ENCODE results near the gene LYRM9.

The LYRM9 gene

GRCh38 chr17:27895940-27896535 is 2.9 kb upstream of the LYRM9 start:
- DNase-seq (ENCODE audit: low spot score): no peak

DNA sequence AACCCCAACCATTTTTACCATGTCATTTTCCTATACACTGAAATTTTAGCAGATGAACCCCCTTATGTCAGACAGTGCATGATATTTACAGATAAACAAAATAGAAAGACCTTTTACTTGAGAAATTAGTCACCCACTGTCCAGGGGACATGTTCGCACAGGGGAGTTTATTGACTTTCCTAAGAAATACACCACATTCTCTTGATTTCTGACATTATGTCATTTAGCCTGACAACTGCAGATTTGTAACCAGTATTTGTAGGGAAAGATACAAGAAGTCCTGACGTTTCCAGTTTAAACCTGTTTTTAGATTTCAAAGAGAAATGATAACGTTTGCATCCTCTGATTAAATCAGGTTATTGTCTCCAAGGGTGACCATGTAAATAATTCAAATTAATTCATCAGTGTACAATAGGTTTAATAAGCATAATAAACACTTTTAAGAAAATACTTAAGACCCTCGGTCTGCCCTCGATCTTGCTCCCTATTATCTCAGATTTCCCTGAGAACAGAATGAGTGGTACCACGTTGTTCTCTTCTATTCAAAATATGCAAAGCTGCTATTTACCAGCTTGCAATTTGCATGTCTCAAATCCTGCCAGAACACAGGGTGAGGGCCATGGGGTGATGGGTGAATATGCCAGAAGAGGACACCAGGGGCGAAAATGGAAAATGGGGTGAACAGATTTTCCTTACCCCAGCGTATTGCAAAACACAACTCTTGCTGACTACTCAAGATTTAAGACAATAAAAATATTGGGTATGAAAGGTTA is 2.1 kb upstream of the LYRM9 start:
- TF ChIP-seq, protein P1, sequence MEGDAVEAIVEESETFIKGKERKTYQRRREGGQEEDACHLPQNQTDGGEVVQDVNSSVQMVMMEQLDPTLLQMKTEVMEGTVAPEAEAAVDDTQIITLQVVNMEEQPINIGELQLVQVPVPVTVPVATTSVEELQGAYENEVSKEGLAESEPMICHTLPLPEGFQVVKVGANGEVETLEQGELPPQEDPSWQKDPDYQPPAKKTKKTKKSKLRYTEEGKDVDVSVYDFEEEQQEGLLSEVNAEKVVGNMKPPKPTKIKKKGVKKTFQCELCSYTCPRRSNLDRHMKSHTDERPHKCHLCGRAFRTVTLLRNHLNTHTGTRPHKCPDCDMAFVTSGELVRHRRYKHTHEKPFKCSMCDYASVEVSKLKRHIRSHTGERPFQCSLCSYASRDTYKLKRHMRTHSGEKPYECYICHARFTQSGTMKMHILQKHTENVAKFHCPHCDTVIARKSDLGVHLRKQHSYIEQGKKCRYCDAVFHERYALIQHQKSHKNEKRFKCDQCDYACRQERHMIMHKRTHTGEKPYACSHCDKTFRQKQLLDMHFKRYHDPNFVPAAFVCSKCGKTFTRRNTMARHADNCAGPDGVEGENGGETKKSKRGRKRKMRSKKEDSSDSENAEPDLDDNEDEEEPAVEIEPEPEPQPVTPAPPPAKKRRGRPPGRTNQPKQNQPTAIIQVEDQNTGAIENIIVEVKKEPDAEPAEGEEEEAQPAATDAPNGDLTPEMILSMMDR (IDR thresholded peaks at IDR 0.05; ENCODE audit: extremely low read depth, missing control alignments): no peak
- no peak for DNase-seq (ENCODE audit: low spot score)

More at GRCh38 chr17:27895940-27896535, 2.9 kb upstream of the LYRM9 start:
- TF ChIP-seq, protein P1 (IDR thresholded peaks at IDR 0.05; ENCODE audit: extremely low read depth, missing control alignments): no peak

GRCh38 chr17:27893841-27894503 is 807 bp upstream of the LYRM9 start:
- TF ChIP-seq, protein P1 (IDR thresholded peaks at IDR 0.05; ENCODE audit: extremely low read depth, missing control alignments): no peak
- no peak for DNase-seq (ENCODE audit: low spot score)

DNA sequence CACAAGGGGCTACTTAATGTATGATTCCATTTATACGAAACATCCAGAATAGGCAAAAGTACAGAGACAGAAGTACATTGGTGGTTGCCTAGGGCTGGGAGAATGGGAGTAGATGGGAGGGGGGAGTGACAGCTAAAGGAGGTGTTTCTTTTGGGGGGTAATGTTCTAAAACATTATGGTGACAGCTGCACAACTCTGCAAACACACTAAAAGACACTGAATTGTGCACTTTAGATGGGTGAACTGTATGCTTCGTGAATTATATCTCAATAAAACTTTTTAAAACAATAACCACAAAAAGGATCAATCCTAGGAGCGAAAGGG is 661 bp downstream of the LYRM9 start:
- DNase-seq (ENCODE audit: low spot score): no peak
- TF ChIP-seq, protein P1 (IDR thresholded peaks at IDR 0.05; ENCODE audit: extremely low read depth, missing control alignments): no peak

GRCh38 chr17:27891841-27892240 is 1.3 kb downstream of the LYRM9 start:
- TF ChIP-seq, protein P1 (IDR thresholded peaks at IDR 0.05; ENCODE audit: extremely low read depth, missing control alignments): no peak

GRCh38 chr17:27889711-27890251 is 3.4 kb downstream of the LYRM9 start:
- TF ChIP-seq, protein P1 (IDR thresholded peaks at IDR 0.05; ENCODE audit: extremely low read depth, missing control alignments): no peak
- no peak for DNase-seq (ENCODE audit: low spot score)

More at GRCh38 chr17:27891841-27892240, 1.3 kb downstream of the LYRM9 start:
- no peak for DNase-seq (ENCODE audit: low spot score)

DNA sequence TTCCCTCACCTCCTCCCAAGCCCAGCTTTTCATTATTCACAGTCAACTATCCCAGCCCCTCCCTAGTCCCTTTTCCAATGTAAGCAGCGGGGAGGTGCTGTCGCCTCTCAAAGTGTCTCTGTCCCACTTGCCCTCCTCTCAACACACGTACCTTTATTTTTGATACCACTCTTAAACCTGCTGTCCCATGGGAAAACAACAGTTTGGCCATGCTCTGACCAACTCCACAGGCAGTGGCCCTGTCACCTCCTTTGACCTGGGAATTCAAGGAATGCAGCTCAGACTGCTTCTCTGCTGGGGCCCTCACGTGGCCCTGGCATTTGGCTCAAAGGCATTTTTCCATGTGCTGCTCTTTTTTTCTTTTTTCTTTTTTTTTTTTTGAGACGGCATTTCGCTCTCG is 4.2 kb downstream of the LYRM9 start:
- no peak for DNase-seq (ENCODE audit: low spot score)
- TF ChIP-seq, protein P1 (IDR thresholded peaks at IDR 0.05; ENCODE audit: extremely low read depth, missing control alignments): no peak

Data from GM20000 (cell line).